SK-N-MC (cell line): ENCODE measurements around the gene DCLK1.

Experiments
- EZH2 ChIP-seq: fragments of 200-600 bp; sonication (generic); IDR thresholded peaks from one replicate; pipeline ENCODE4 v1.6.1; 2017; ENCODE audit warnings: antibody characterized with exemption
- FOXP2 ChIP-seq: optimal IDR thresholded peaks from 2 replicates; pipeline ENCODE3; 2011; ENCODE audit warnings: mild to moderate bottlenecking, moderate library complexity; ENCODE audit not compliant: insufficient read depth; ENCODE audit errors: extremely low read length, control extremely low read depth

DNA sequence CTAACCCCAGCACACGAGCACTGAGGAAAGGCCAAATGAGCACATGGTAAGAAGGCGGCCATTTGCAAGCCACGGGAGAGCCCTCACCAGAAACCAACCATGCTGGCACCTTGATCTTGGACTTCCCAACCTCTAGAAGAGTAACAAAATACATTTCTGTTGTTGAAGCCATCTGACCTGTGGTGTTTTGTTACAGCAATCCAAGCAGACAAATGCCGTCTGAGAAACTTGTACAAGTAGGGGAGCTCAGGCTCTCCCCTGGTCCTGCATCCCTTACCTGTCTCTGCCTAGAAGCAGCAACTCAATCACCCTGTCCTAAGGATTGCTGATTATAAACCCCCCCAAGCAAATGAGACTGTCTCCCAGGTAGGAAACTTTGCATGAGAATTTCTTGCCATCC is 399.7 kb downstream of the DCLK1 start:
- TF ChIP-seq FOXP2, result no peak
- TF ChIP-seq EZH2, result no peak
